GM18507 (cell line): Measurements from ENCODE around the gene PNO1.

Source experiments
- DNase-seq: peaks from one replicate; pipeline ENCODE4 v3.0.0; 2011; ENCODE audit warnings: low read depth; ENCODE audit not compliant: insufficient read length; ENCODE audit errors: extremely low spot score
- FAIRE-seq: peaks from 2 replicates; lab custom pipeline; 2011; peaks lifted over from hg19 to GRCh38; lab: Jason Lieb, UNC

PNO1 gene

GRCh38 chr2:68189991-68190784, 32.5 kb downstream of the PNO1 start:
- FAIRE-seq (no peak), DNase-seq (no peak)

GRCh38 chr2:68190991-68191731, 33.5 kb downstream of the PNO1 start:
- FAIRE-seq (no peak), DNase-seq (no peak)

GRCh38 chr2:68193144-68193543, 35.5 kb downstream of the PNO1 start:
- DNase-seq (no peak), FAIRE-seq (no peak)

GRCh38 chr2:68193787-68194372, 36.2 kb downstream of the PNO1 start:
- DNase-seq: no peak

GRCh38 chr2:68195096-68195495, 37.4 kb downstream of the PNO1 start:
- FAIRE-seq: no peak

More at GRCh38 chr2:68193787-68194372, 36.2 kb downstream of the PNO1 start:
- no peak for FAIRE-seq

GRCh38 chr2:68196120-68196716, 38.5 kb downstream of the PNO1 start:
- no peak for DNase-seq
- no peak for FAIRE-seq

More at GRCh38 chr2:68195096-68195495, 37.4 kb downstream of the PNO1 start:
- no peak for DNase-seq

- FAIRE-seq (no peak), DNase-seq (no peak)
Observed at GRCh38 chr2:68200157-68200787, 42.6 kb downstream of the PNO1 start.

GRCh38 chr2:68203587-68203986, 45.9 kb downstream of the PNO1 start:
- DNase-seq (peak; percentile 14), FAIRE-seq (peak; percentile 97)

GRCh38 chr2:68206793-68207192, 49.1 kb downstream of the PNO1 start:
- FAIRE-seq: no peak

GRCh38 chr2:68214381-68214780, 56.7 kb downstream of the PNO1 start:
- FAIRE-seq (peak; percentile 97), DNase-seq (no peak)

More at GRCh38 chr2:68206793-68207192, 49.1 kb downstream of the PNO1 start:
- DNase-seq: no peak

GRCh38 chr2:68216454-68217310, 59.0 kb downstream of the PNO1 start:
- no peak for FAIRE-seq

GRCh38 chr2:68217729-68218128, 60.0 kb downstream of the PNO1 start:
- FAIRE-seq (no peak), DNase-seq (no peak)

More at GRCh38 chr2:68216454-68217310, 59.0 kb downstream of the PNO1 start:
- no peak for DNase-seq

GRCh38 chr2:68218343-68218901, 60.7 kb downstream of the PNO1 start:
- DNase-seq (no peak), FAIRE-seq (no peak)

GRCh38 chr2:68222287-68222686, 64.6 kb downstream of the PNO1 start:
- FAIRE-seq: peak; percentile 15
- DNase-seq: no peak

GRCh38 chr2:68223419-68223818, 65.7 kb downstream of the PNO1 start:
- FAIRE-seq: peak; percentile 29
- no peak for DNase-seq

- DNase-seq: no peak
- peak; percentile 93 for FAIRE-seq
Observed at GRCh38 chr2:68225119-68225632, 67.5 kb downstream of the PNO1 start.
